HepG2 (cell line): Measurements from ENCODE around the gene FAM222A. TPM values are rescaled to one million over a fixed set of nuclear protein-coding genes. Genes with fewer than 3 reads are reported as not detected.

Experiments
- SATB2 ChIP-seq: sonication (generic); formaldehyde crosslinking; IDR thresholded peaks from 2 replicates; pipeline ENCODE4 v1.5.0; 2020; ENCODE audit warnings: missing genetic modification reagents
- SRY ChIP-seq: sonication (generic); formaldehyde crosslinking; IDR thresholded peaks from 2 replicates; pipeline ENCODE4 v1.8.0; 2022; ENCODE audit warnings: mild to moderate bottlenecking, missing genetic modification reagents
- TCF7L2 ChIP-seq: IDR thresholded peaks from 2 replicates; pipeline ENCODE4 v1.6.1; 2011; ENCODE audit warnings: mild to moderate bottlenecking, low read depth, low read length, moderate library complexity
- THYN1 ChIP-seq: sonication (generic); formaldehyde crosslinking; IDR thresholded peaks from 2 replicates; pipeline ENCODE4 v1.8.1; 2023; ENCODE audit warnings: low read depth, mild to moderate bottlenecking, moderate library complexity, missing genetic modification reagents, borderline replicate concordance
- ZNF841 ChIP-seq: sonication (generic); formaldehyde crosslinking; IDR thresholded peaks from 2 replicates; pipeline ENCODE4 v1.8.1; 2023; ENCODE audit warnings: missing genetic modification reagents, borderline replicate concordance
- polyA plus RNA-seq, 8 experiments: library from polyadenylated mRNA; depleted of rRNA in 3 of 8; stranded (reverse) in 7 of 8; unstranded in 1 of 8; fragments of >200 nt; fragmentation: Illumina TruSeq in 4 of 8; extraction: Trizol in 4 of 8; gene quantifications; 2 replicates each; pipeline versions ENCODE4 v1.2.1 to v1.2.3, GENCODE V29; 2011 to 2016; ENCODE audit warnings: low read depth in 4 of 8, missing spikeins in 1 of 8, mixed read lengths in 1 of 8; ENCODE audit not compliant: insufficient read depth in 1 of 8
- total RNA-seq, 5 experiments: library from RNA; depleted of rRNA; stranded (reverse); fragments of >200 nt; fragmentation: Illumina TruSeq; extraction: Trizol; gene quantifications; 2 replicates each; pipeline ENCODE4 v1.2.3, GENCODE V29; 2016; ENCODE audit warnings: low read depth in 1 of 5
- TF ChIP-seq, protein P1 (sequence below): sonication (generic); formaldehyde crosslinking; IDR thresholded peaks from 2 replicates; pipeline ENCODE4 v1.4.0; 2020; ENCODE audit warnings: missing genetic modification reagents
- TF ChIP-seq, protein P2 (sequence below): sonication (generic); formaldehyde crosslinking; IDR thresholded peaks from 2 replicates; pipeline ENCODE4 v1.4.0; 2020; ENCODE audit warnings: missing genetic modification reagents
- TF ChIP-seq, protein P3 (sequence below): sonication (generic); formaldehyde crosslinking; conservative IDR thresholded peaks from 2 replicates; pipeline ENCODE4 v1.8.0; 2022; ENCODE audit warnings: missing genetic modification reagents

The FAM222A gene
- total and polyA plus RNA-seq, 2 of the 13 experiments (the other 11 are each of a cell fraction or from before 2014, with no cell fraction given), result 2.7 to 9.6 TPM

DNA sequence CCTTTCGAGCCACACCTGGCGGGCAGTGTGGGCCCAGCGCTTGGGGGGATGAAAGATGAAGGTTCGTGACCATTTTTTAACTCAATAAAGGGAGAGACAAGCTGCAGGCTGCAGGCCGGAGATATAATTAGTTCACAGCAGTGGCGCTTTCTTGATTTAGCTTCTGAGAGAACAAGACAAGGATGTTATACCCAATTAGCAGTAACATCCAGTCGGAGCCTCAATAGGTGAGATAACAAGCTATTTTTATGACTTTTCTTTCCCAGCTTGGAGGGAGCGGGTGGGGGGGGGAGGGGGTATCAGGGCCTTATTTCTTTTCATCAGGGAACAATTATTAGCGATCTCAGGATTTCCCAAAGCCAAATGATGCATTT, 9.1 kb downstream of the FAM222A start (continued):
- TF ChIP-seq, protein P1, sequence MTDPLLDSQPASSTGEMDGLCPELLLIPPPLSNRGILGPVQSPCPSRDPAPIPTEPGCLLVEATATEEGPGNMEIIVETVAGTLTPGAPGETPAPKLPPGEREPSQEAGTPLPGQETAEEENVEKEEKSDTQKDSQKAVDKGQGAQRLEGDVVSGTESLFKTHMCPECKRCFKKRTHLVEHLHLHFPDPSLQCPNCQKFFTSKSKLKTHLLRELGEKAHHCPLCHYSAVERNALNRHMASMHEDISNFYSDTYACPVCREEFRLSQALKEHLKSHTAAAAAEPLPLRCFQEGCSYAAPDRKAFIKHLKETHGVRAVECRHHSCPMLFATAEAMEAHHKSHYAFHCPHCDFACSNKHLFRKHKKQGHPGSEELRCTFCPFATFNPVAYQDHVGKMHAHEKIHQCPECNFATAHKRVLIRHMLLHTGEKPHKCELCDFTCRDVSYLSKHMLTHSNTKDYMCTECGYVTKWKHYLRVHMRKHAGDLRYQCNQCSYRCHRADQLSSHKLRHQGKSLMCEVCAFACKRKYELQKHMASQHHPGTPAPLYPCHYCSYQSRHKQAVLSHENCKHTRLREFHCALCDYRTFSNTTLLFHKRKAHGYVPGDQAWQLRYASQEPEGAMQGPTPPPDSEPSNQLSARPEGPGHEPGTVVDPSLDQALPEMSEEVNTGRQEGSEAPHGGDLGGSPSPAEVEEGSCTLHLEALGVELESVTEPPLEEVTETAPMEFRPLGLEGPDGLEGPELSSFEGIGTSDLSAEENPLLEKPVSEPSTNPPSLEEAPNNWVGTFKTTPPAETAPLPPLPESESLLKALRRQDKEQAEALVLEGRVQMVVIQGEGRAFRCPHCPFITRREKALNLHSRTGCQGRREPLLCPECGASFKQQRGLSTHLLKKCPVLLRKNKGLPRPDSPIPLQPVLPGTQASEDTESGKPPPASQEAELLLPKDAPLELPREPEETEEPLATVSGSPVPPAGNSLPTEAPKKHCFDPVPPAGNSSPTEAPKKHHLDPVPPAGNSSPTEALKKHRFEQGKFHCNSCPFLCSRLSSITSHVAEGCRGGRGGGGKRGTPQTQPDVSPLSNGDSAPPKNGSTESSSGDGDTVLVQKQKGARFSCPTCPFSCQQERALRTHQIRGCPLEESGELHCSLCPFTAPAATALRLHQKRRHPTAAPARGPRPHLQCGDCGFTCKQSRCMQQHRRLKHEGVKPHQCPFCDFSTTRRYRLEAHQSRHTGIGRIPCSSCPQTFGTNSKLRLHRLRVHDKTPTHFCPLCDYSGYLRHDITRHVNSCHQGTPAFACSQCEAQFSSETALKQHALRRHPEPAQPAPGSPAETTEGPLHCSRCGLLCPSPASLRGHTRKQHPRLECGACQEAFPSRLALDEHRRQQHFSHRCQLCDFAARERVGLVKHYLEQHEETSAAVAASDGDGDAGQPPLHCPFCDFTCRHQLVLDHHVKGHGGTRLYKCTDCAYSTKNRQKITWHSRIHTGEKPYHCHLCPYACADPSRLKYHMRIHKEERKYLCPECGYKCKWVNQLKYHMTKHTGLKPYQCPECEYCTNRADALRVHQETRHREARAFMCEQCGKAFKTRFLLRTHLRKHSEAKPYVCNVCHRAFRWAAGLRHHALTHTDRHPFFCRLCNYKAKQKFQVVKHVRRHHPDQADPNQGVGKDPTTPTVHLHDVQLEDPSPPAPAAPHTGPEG (CRISPR knock-in tag), result no peak
- no peak for TF ChIP-seq ZNF841 (CRISPR knock-in tag)
- TF ChIP-seq SATB2 (CRISPR knock-in tag), result no peak
- TF ChIP-seq THYN1 (CRISPR knock-in tag), result no peak
- no peak for TF ChIP-seq TCF7L2
- TF ChIP-seq, protein P2, sequence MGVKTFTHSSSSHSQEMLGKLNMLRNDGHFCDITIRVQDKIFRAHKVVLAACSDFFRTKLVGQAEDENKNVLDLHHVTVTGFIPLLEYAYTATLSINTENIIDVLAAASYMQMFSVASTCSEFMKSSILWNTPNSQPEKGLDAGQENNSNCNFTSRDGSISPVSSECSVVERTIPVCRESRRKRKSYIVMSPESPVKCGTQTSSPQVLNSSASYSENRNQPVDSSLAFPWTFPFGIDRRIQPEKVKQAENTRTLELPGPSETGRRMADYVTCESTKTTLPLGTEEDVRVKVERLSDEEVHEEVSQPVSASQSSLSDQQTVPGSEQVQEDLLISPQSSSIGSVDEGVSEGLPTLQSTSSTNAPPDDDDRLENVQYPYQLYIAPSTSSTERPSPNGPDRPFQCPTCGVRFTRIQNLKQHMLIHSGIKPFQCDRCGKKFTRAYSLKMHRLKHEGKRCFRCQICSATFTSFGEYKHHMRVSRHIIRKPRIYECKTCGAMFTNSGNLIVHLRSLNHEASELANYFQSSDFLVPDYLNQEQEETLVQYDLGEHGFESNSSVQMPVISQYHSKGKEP (CRISPR knock-in tag), result no peak
- TF ChIP-seq, protein P3, sequence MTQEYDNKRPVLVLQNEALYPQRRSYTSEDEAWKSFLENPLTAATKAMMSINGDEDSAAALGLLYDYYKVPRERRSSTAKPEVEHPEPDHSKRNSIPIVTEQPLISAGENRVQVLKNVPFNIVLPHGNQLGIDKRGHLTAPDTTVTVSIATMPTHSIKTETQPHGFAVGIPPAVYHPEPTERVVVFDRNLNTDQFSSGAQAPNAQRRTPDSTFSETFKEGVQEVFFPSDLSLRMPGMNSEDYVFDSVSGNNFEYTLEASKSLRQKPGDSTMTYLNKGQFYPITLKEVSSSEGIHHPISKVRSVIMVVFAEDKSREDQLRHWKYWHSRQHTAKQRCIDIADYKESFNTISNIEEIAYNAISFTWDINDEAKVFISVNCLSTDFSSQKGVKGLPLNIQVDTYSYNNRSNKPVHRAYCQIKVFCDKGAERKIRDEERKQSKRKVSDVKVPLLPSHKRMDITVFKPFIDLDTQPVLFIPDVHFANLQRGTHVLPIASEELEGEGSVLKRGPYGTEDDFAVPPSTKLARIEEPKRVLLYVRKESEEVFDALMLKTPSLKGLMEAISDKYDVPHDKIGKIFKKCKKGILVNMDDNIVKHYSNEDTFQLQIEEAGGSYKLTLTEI (CRISPR knock-in tag), result no peak
- TF ChIP-seq SRY (CRISPR knock-in tag), result no peak
